Prostate gland (tissue), 2 donors: ENCODE results near the gene ZNF263. TPM values are rescaled to one million over a fixed set of nuclear protein-coding genes. Genes with fewer than 3 reads are reported as not detected.

Source experiments
- DNase-seq: peaks from one replicate; pipeline ENCODE4 v3.0.0-alpha.2; 2019; ENCODE audit warnings: low spot score
- H3K27ac ChIP-seq, 2 donors: fragments of 200-600 bp; sonication (generic); 2 replicates each; pipeline ENCODE4 v1.5.1; 2017 to 2019
- H3K27me3 ChIP-seq: fragments of 200-600 bp; sonication (generic); replicated peaks from 2 replicates; pipeline ENCODE4 v1.5.1; 2019; ENCODE audit not compliant: insufficient read depth
- H3K36me3 ChIP-seq, 2 donors: fragments of 200-600 bp; sonication (generic); 1 replicate in 1 of 2; 2 replicates in 1 of 2; pipeline versions ENCODE4 v1.5.1 to v1.8.1; 2017 to 2019
- H3K4me1 ChIP-seq: fragments of 200-600 bp; sonication (generic); replicated peaks from 2 replicates; pipeline ENCODE4 v1.5.1; 2019
- H3K4me3 ChIP-seq, 2 donors: fragments of 200-600 bp; sonication (generic); 2 replicates each; pipeline ENCODE4 v1.5.1; 2017 to 2019
- H3K9me3 ChIP-seq: fragments of 200-600 bp; sonication (generic); 2 replicates; pipeline ENCODE4 v1.5.1; 2017
- CTCF ChIP-seq, 4 experiments: fragments of 200-600 bp in 2 of 4; fragments of 450-650 bp in 2 of 4; sonication (generic) in 2 of 4; IDR thresholded peaks; 1 replicate in 3 of 4; 2 replicates in 1 of 4; pipeline ENCODE4 v1.5.1; 2016 to 2019; ENCODE audit warnings: antibody characterized with exemption in 4 of 4, mild to moderate bottlenecking in 2 of 4, moderate library complexity in 2 of 4
- POLR2A ChIP-seq: fragments of 450-650 bp; IDR thresholded peaks from one replicate; pipeline ENCODE4 v1.6.1; 2016; ENCODE audit warnings: antibody characterized with exemption, mild to moderate bottlenecking
- POLR2AphosphoS5 ChIP-seq: sonication (generic); formaldehyde crosslinking; IDR thresholded peaks from one replicate; pipeline ENCODE4 v1.6.1; 2017; ENCODE audit warnings: antibody characterized with exemption
- WGBS: methylation state at CpG from one replicate; pipeline ENCODE4 v1.1.5; 2018; 5-methylcytosine and 5-hydroxymethylcytosine counted together
- intact Hi-C: fragments of 100-400 bp; cut with DNase I; formaldehyde crosslinking; loops from one replicate; pipeline ENCODE4 v1.14.2; 2022
- total RNA-seq, 2 donors: library from RNA; depleted of rRNA; stranded (reverse); fragments of >200 nt; gene quantifications; one replicate each; pipeline ENCODE4 v1.1.0, GENCODE V29; 2016

Gene ZNF263
- total RNA-seq, 2 donors from 2014 or later: 51.2 to 88.8 TPM

- no peak for TF ChIP-seq CTCF (IDR thresholded peaks at IDR 0.05)
- TF ChIP-seq POLR2A: no peak
- no peak for TF ChIP-seq POLR2AphosphoS5
- H3K36me3 ChIP-seq: peaks cover 4 to 8% of the 10 kb centered on the region in 2 donors
- peak overlapping the region; percentile 73 to 78 for H3K4me3 ChIP-seq
- DNase-seq: no peak
- H3K9me3 ChIP-seq: peaks cover 3% of the 10 kb centered on the region
- peak overlapping the region; percentile 91 to 93 for H3K27ac ChIP-seq
- 54% methylated on average over 11 of the region's 11 CpGs for WGBS
- no peaks in the 10 kb centered on the region for H3K4me1 ChIP-seq
- no peaks in the 10 kb centered on the region for H3K27me3 ChIP-seq
- intact Hi-C loops: loop anchor here (10.0 kb wide), 1 partner anchor 99 kb away; the partner anchor contains the start of genes ZNF174 and ZSCAN32
These were observed 22.8 kb downstream of the ZNF263 start for GRCh38 chr16:3306078-3306477.

DNA sequence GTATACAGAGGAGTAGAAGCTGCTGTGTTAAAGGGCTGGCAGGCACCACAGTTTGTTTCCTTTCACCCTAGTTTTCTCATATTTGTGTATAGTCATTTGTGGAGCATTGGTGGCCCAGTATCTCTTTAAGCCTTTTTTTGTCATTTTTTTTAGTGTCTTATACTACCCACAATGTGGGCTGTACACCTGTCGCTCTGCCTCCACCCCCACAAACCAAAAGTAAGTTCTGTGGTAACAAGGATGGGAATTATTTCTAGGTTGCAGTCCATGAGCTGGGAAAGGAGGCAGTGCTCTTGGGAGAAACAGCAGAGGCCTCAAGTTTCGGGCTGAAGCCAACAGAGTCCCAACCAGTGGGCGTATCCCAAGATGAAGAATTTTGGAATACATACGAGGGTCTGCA, 28.2 kb downstream of the ZNF263 start:
- intact Hi-C loops: no loop called here
- peaks cover 7 to 8% of the 10 kb centered on the region in 2 donors for H3K36me3 ChIP-seq
- no peaks in the 10 kb centered on the region for H3K4me1 ChIP-seq
- H3K27me3 ChIP-seq: no peaks in the 10 kb centered on the region
- TF ChIP-seq POLR2A (no peak), CTCF (IDR thresholded peaks at IDR 0.05) (no peak), POLR2AphosphoS5 (no peak)
- H3K27ac ChIP-seq: no peak overlapping the region
- WGBS: 98% methylated on average over 4 of the region's 4 CpGs
- no peak for DNase-seq
- H3K4me3 ChIP-seq: no peak overlapping the region
- peaks cover 3% of the 10 kb centered on the region for H3K9me3 ChIP-seq

DNA sequence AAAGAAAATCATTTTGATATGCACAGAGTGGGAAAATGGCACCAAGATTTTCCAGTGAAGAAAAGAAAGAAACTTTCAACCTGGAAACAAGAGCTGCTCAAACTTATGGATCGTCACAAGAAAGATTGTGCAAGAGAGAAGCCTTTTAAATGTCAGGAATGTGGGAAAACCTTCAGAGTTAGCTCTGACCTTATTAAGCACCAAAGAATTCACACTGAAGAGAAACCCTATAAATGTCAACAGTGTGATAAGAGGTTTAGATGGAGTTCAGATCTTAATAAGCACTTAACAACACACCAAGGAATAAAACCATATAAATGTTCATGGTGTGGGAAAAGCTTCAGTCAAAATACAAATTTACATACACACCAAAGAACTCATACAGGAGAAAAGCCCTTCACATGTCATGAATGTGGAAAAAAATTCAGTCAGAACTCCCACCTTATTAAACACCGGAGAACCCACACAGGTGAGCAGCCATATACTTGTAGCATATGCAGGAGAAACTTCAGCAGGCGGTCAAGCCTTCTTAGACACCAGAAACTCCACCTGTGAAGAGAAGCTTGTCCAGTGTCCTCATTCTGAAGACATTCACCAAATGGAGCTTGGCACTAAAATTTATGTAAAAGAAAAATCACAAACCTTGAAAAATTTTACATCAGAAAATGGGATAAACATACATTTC, 34.2 kb downstream of the ZNF263 start:
- H3K9me3 ChIP-seq: no peaks in the 10 kb centered on the region
- no peak for DNase-seq
- WGBS: 98% methylated on average over 3 of the region's 3 CpGs
- no peak overlapping the region for H3K27ac ChIP-seq
- intact Hi-C loops: no loop called here
- H3K4me1 ChIP-seq: no peaks in the 10 kb centered on the region
- H3K27me3 ChIP-seq: no peaks in the 10 kb centered on the region
- peaks cover 9 to 15% of the 10 kb centered on the region in 2 donors for H3K36me3 ChIP-seq
- H3K4me3 ChIP-seq: no peak overlapping the region
- TF ChIP-seq POLR2A: no peak
- no peak for TF ChIP-seq POLR2AphosphoS5
- TF ChIP-seq CTCF (IDR thresholded peaks at IDR 0.05): no peak

- H3K36me3 ChIP-seq: peaks cover 9% of the 10 kb centered on the region in 2 donors
- H3K4me1 ChIP-seq: no peaks in the 10 kb centered on the region
- intact Hi-C loops: no loop called here
- H3K9me3 ChIP-seq: no peaks in the 10 kb centered on the region
- H3K27ac ChIP-seq: no peak overlapping the region
- H3K27me3 ChIP-seq: no peaks in the 10 kb centered on the region
- TF ChIP-seq CTCF (IDR thresholded peaks at IDR 0.05) (no peak), POLR2AphosphoS5 (no peak), POLR2A (no peak)
- no peak for DNase-seq
- WGBS: 65% methylated on average over 2 of the region's 2 CpGs
- H3K4me3 ChIP-seq: no peak overlapping the region
These were observed 38.5 kb downstream of the ZNF263 start for GRCh38 chr16:3321816-3322215.

GRCh38 chr16:3327514-3327913, 44.2 kb downstream of the ZNF263 start:
- intact Hi-C loops: no loop called here

More at GRCh38 chr16:3327514-3327913, 44.2 kb downstream of the ZNF263 start:
- no peak for TF ChIP-seq POLR2AphosphoS5
- no peak for TF ChIP-seq POLR2A
- TF ChIP-seq CTCF (IDR thresholded peaks at IDR 0.05): no peak
- H3K4me1 ChIP-seq: no peaks in the 10 kb centered on the region
- H3K4me3 ChIP-seq: no peak overlapping the region
- DNase-seq: no peak
- no peak overlapping the region for H3K27ac ChIP-seq
- no peaks in the 10 kb centered on the region for H3K27me3 ChIP-seq
- H3K36me3 ChIP-seq: no peaks in the 10 kb centered on the region
- H3K9me3 ChIP-seq: no peaks in the 10 kb centered on the region
- WGBS: 75% methylated on average over 4 of the region's 4 CpGs
